ENCODE results near the gene CTXN1. TPM values are rescaled to one million over a fixed set of nuclear protein-coding genes. Genes with fewer than 3 reads are reported as not detected.
"Not testable (repeated sequence)": the region's sequence is repeated elsewhere in the genome, so short reads cannot be mapped to it uniquely, and the experiment has no call there.

The CTXN1 gene
- total and polyA plus RNA-seq, 2 experiments from 2014 or later = 22.8 to 48.5 TPM

- peak; percentile 32 for TF ChIP-seq CTCF (IDR thresholded peaks at IDR 0.05; ENCODE audit: low read depth, low read length)
- Histone ChIP-seq H3K27ac (no peak overlapping the region), H3K4me3 (no peak overlapping the region), H3K36me3 (peaks cover 52% of the 10 kb centered on the region), H3K27me3 (no peaks in the 10 kb centered on the region), H3K9me3 (ENCODE audit: low read depth) (no peaks in the 10 kb centered on the region), H3K4me1 (ENCODE audit: low read depth) (no peaks in the 10 kb centered on the region)
- no peak for DNase-seq (ENCODE audit: low read depth in 1 of 2, low spot score in 1 of 2)
Measured at GRCh38 chr19:7933411-7933810, 7.5 kb upstream of the CTXN1 start.

- Histone ChIP-seq H3K27ac (no peak overlapping the region), H3K9me3 (ENCODE audit: low read depth) (no peaks in the 10 kb centered on the region), H3K4me3 (no peak overlapping the region), H3K4me1 (ENCODE audit: low read depth) (no peaks in the 10 kb centered on the region), H3K36me3 (peaks cover 52% of the 10 kb centered on the region), H3K27me3 (no peaks in the 10 kb centered on the region)
- no peak for DNase-seq (ENCODE audit: low read depth in 1 of 2, low spot score in 1 of 2)
- TF ChIP-seq CTCF (IDR thresholded peaks at IDR 0.05; ENCODE audit: low read depth, low read length) = no peak
Measured at GRCh38 chr19:7932930-7933300, 7.0 kb upstream of the CTXN1 start.

- no peak for DNase-seq (ENCODE audit: low read depth in 1 of 2, low spot score in 1 of 2)
- no peaks in the 10 kb centered on the region for H3K4me1 ChIP-seq (ENCODE audit: low read depth)
- H3K27ac ChIP-seq = no peak overlapping the region
- H3K4me3 ChIP-seq = no peak overlapping the region
- H3K36me3 ChIP-seq = peaks cover 51% of the 10 kb centered on the region
- no peak for TF ChIP-seq CTCF (IDR thresholded peaks at IDR 0.05; ENCODE audit: low read depth, low read length)
- H3K9me3 ChIP-seq (ENCODE audit: low read depth) = no peaks in the 10 kb centered on the region
- no peaks in the 10 kb centered on the region for H3K27me3 ChIP-seq
Measured at GRCh38 chr19:7932276-7932929, 6.5 kb upstream of the CTXN1 start.

- Histone ChIP-seq H3K4me1 (ENCODE audit: low read depth) (peaks cover 1% of the 10 kb centered on the region), H3K36me3 (peaks cover 41% of the 10 kb centered on the region), H3K27ac (no peak overlapping the region), H3K9me3 (ENCODE audit: low read depth) (no peaks in the 10 kb centered on the region), H3K27me3 (no peaks in the 10 kb centered on the region), H3K4me3 (no peak overlapping the region)
- TF ChIP-seq CTCF (IDR thresholded peaks at IDR 0.05; ENCODE audit: low read depth, low read length) = no peak
- no peak for DNase-seq (ENCODE audit: low read depth in 1 of 2, low spot score in 1 of 2)
Measured at GRCh38 chr19:7931221-7932061, 5.5 kb upstream of the CTXN1 start.

GRCh38 chr19:7930765-7931164, 4.8 kb upstream of the CTXN1 start:
- H3K27me3 ChIP-seq = no peaks in the 10 kb centered on the region
- H3K9me3 ChIP-seq (ENCODE audit: low read depth) = no peaks in the 10 kb centered on the region
- TF ChIP-seq CTCF (IDR thresholded peaks at IDR 0.05; ENCODE audit: low read depth, low read length) = no peak
- peaks cover 4% of the 10 kb centered on the region for H3K4me1 ChIP-seq (ENCODE audit: low read depth)
- peaks cover 35% of the 10 kb centered on the region for H3K36me3 ChIP-seq
- H3K27ac ChIP-seq = no peak overlapping the region
- no peak overlapping the region for H3K4me3 ChIP-seq
- DNase-seq (ENCODE audit: low read depth in 1 of 2, low spot score in 1 of 2) = no peak

GRCh38 chr19:7930030-7930429, 4.1 kb upstream of the CTXN1 start:
- not testable (repeated sequence) for H3K27me3 ChIP-seq; H3K4me1 ChIP-seq (ENCODE audit: low read depth)
- peaks cover 30% of the 10 kb centered on the region for H3K36me3 ChIP-seq

More at GRCh38 chr19:7930030-7930429, 4.1 kb upstream of the CTXN1 start:
- H3K4me3 ChIP-seq; H3K27ac ChIP-seq; DNase-seq (ENCODE audit: low read depth in 1 of 2, low spot score in 1 of 2); H3K9me3 ChIP-seq (ENCODE audit: low read depth): not testable (repeated sequence)
